Sigmoid colon (tissue), 4 donors: Measurements from ENCODE around the gene KIF4A.

Experiments used
- EP300 ChIP-seq, 4 donors: sonication (generic); formaldehyde crosslinking; IDR thresholded peaks; one replicate each; pipeline ENCODE4 v1.6.1; 2017; ENCODE audit warnings: antibody characterized with exemption in 4 of 4
- POLR2A ChIP-seq, 2 donors: fragments of 450-650 bp; IDR thresholded peaks; one replicate each; pipeline ENCODE4 v1.6.1; 2016; ENCODE audit warnings: antibody characterized with exemption in 2 of 2, mild to moderate bottlenecking in 2 of 2, moderate library complexity in 2 of 2
- POLR2AphosphoS5 ChIP-seq, 4 donors: sonication (generic); formaldehyde crosslinking; IDR thresholded peaks; one replicate each; pipeline ENCODE4 v1.6.1; 2017; ENCODE audit warnings: antibody characterized with exemption in 4 of 4
- TF ChIP-seq, protein P1 (sequence below), 4 experiments: fragments of 450-650 bp in 3 of 4; fragments of 200-600 bp in 1 of 4; IDR thresholded peaks; one replicate each; pipeline ENCODE4 v1.5.1; 2016 to 2019; ENCODE audit warnings: antibody characterized with exemption in 4 of 4, mild to moderate bottlenecking in 3 of 4, moderate library complexity in 2 of 4

DNA sequence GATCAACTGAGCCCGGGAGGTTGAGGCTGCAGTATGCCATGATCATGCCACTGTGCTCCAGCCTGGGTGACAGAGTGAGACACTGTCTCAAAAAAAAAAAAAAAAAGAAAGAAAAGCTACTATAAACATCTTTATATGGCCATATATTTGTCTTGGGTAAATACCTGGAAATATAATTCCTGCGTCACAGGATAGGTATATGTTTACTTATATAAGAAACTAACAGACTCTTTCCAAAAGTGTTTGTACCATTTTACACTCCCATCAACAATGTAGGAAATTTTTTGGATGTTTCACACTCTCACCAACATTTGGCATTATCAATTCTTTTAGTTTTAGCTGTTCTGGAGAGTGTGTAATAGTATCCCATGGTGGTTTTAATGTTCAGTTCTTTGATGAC, 42.7 kb upstream of the KIF4A start:
- TF ChIP-seq, protein P1, sequence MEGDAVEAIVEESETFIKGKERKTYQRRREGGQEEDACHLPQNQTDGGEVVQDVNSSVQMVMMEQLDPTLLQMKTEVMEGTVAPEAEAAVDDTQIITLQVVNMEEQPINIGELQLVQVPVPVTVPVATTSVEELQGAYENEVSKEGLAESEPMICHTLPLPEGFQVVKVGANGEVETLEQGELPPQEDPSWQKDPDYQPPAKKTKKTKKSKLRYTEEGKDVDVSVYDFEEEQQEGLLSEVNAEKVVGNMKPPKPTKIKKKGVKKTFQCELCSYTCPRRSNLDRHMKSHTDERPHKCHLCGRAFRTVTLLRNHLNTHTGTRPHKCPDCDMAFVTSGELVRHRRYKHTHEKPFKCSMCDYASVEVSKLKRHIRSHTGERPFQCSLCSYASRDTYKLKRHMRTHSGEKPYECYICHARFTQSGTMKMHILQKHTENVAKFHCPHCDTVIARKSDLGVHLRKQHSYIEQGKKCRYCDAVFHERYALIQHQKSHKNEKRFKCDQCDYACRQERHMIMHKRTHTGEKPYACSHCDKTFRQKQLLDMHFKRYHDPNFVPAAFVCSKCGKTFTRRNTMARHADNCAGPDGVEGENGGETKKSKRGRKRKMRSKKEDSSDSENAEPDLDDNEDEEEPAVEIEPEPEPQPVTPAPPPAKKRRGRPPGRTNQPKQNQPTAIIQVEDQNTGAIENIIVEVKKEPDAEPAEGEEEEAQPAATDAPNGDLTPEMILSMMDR (IDR thresholded peaks at IDR 0.05) = no peak
- no peak for TF ChIP-seq EP300 (IDR thresholded peaks at IDR 0.05)
- TF ChIP-seq POLR2A (IDR thresholded peaks at IDR 0.05) = no peak
- no peak for TF ChIP-seq POLR2AphosphoS5 (IDR thresholded peaks at IDR 0.05)
